MM.1S (cell line): Measurements from ENCODE around the gene SPDEF.

Experiments used
- DNase-seq: peaks from one replicate; pipeline ENCODE4 v3.0.0-alpha.2; 2015
- H2AFZ ChIP-seq: fragments of 300-600 bp; sonication (generic); 2 replicates; pipeline ENCODE4 v1.6.0; 2016; ENCODE audit warnings: antibody characterized with exemption, low read length
- H3F3A ChIP-seq: fragments of 300-600 bp; sonication (generic); 2 replicates; pipeline ENCODE4 v1.6.1; 2016; ENCODE audit warnings: mild to moderate bottlenecking, antibody characterized with exemption, low read length, moderate library complexity, mixed read lengths; ENCODE audit not compliant: insufficient read depth
- H3K27ac ChIP-seq: fragments of 300-600 bp; sonication (generic); 2 replicates; pipeline ENCODE4 v1.5.1; 2016; ENCODE audit warnings: mild to moderate bottlenecking, low read length
- H3K27me3 ChIP-seq: fragments of 300-600 bp; sonication (generic); replicated peaks from 2 replicates; pipeline ENCODE4 v1.6.0; 2016; ENCODE audit warnings: low read length; ENCODE audit not compliant: insufficient read depth
- H3K36me3 ChIP-seq: fragments of 300-600 bp; sonication (generic); replicated peaks from 2 replicates; pipeline ENCODE4 v1.6.1; 2016; ENCODE audit warnings: mild to moderate bottlenecking, low read length, mixed read lengths; ENCODE audit not compliant: insufficient read depth
- H3K4me1 ChIP-seq: fragments of 300-600 bp; sonication (generic); 2 replicates; pipeline ENCODE4 v1.6.1; 2016; ENCODE audit warnings: low read length, mixed read lengths
- H3K4me2 ChIP-seq: fragments of 300-600 bp; sonication (generic); 2 replicates; pipeline ENCODE4 v1.6.0; 2016; ENCODE audit warnings: low read depth, low read length
- H3K4me3 ChIP-seq: fragments of 300-600 bp; sonication (generic); 2 replicates; pipeline ENCODE4 v1.5.1; 2016; ENCODE audit warnings: low read length, mixed read lengths
- H3K79me2 ChIP-seq: fragments of 300-600 bp; sonication (generic); 2 replicates; pipeline ENCODE4 v1.6.1; 2016; ENCODE audit warnings: mixed run types, low read length, mixed read lengths
- H3K9ac ChIP-seq: fragments of 300-600 bp; sonication (generic); 2 replicates; pipeline ENCODE4 v1.6.1; 2016; ENCODE audit warnings: low read length, mixed read lengths
- H3K9me2 ChIP-seq: fragments of 300-600 bp; sonication (generic); replicated peaks from 2 replicates; pipeline ENCODE4 v1.6.1; 2016; ENCODE audit warnings: mild to moderate bottlenecking, low read length, mixed read lengths; ENCODE audit not compliant: insufficient read depth
- H3K9me3 ChIP-seq: fragments of 300-600 bp; sonication (generic); replicated peaks from 2 replicates; pipeline ENCODE4 v1.6.1; 2016; ENCODE audit warnings: mild to moderate bottlenecking, low read length, mixed read lengths; ENCODE audit not compliant: insufficient read depth
- H4K20me1 ChIP-seq: fragments of 300-600 bp; sonication (generic); 2 replicates; pipeline ENCODE4 v1.6.1; 2016; ENCODE audit warnings: mild to moderate bottlenecking, low read length, moderate library complexity, mixed read lengths; ENCODE audit not compliant: insufficient read depth
- EZH2 ChIP-seq: fragments of 300-600 bp; sonication (generic); optimal IDR thresholded peaks from 2 replicates; pipeline ENCODE3; 2017; ENCODE audit warnings: low read depth, mild to moderate bottlenecking, antibody characterized with exemption, low read length, mixed read lengths
- EZH2phosphoT487 ChIP-seq: fragments of 300-600 bp; sonication (generic); IDR thresholded peaks from 2 replicates; pipeline ENCODE4 v1.6.1; 2018; ENCODE audit warnings: antibody characterized with exemption, low read length
- TF ChIP-seq, protein P1 (sequence below): fragments of 300-600 bp; sonication (generic); IDR thresholded peaks from 2 replicates; pipeline ENCODE4 v1.5.1; 2016; ENCODE audit warnings: antibody characterized with exemption, low read length, mixed read lengths

The SPDEF gene

GRCh38 chr6:34518669-34519365 is 37.3 kb downstream of the SPDEF start:
- Histone ChIP-seq H3K27me3 (no peaks in the 10 kb centered on the region), H3K9me3 (no peaks in the 10 kb centered on the region), H3K4me3 (no peak overlapping the region), H4K20me1 (no peaks in the 10 kb centered on the region), H2AFZ (no peak overlapping the region), H3K36me3 (no peaks in the 10 kb centered on the region), H3K9ac (no peak overlapping the region), H3F3A (no peaks in the 10 kb centered on the region), H3K4me1 (no peaks in the 10 kb centered on the region), H3K9me2 (no peaks in the 10 kb centered on the region), H3K4me2 (no peak overlapping the region), H3K79me2 (no peaks in the 10 kb centered on the region; the same call in 1 of the 2 replicates), H3K27ac (no peak overlapping the region)
- TF ChIP-seq, protein P1, sequence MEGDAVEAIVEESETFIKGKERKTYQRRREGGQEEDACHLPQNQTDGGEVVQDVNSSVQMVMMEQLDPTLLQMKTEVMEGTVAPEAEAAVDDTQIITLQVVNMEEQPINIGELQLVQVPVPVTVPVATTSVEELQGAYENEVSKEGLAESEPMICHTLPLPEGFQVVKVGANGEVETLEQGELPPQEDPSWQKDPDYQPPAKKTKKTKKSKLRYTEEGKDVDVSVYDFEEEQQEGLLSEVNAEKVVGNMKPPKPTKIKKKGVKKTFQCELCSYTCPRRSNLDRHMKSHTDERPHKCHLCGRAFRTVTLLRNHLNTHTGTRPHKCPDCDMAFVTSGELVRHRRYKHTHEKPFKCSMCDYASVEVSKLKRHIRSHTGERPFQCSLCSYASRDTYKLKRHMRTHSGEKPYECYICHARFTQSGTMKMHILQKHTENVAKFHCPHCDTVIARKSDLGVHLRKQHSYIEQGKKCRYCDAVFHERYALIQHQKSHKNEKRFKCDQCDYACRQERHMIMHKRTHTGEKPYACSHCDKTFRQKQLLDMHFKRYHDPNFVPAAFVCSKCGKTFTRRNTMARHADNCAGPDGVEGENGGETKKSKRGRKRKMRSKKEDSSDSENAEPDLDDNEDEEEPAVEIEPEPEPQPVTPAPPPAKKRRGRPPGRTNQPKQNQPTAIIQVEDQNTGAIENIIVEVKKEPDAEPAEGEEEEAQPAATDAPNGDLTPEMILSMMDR: no peak
- TF ChIP-seq EZH2 (no peak), EZH2phosphoT487 (no peak)
- no peak for DNase-seq

- no peak overlapping the region for H3K4me2 ChIP-seq
- H3K27ac ChIP-seq: no peak overlapping the region
- no peaks in the 10 kb centered on the region for H3K27me3 ChIP-seq
These were observed 38.2 kb downstream of the SPDEF start for GRCh38 chr6:34517966-34518365.

DNA sequence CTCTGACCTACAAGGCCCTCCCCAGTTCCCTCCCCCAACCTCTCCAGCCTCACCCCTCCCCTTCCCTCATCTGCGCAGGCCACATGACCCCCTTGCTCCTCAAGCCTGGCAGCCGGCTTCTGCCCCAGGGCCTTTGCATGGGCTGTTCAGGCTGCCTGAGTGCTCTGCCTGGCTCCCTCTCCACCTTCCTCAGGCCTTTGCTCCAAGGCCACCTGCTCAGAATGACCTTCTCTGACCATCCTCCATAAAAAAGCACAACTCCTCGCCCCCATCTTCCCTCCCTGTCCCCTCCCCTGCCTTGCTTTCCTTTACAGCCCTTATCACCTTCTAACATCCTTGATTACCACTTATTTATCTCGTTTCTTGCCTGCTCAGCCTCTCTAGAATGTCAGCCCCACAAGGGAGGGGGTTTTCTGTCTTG is 38.7 kb downstream of the SPDEF start:
- Histone ChIP-seq H3F3A (no peaks in the 10 kb centered on the region), H3K36me3 (no peaks in the 10 kb centered on the region), H3K4me1 (no peaks in the 10 kb centered on the region), H3K4me3 (no peak overlapping the region), H3K27ac (no peak overlapping the region), H3K9ac (no peak overlapping the region), H4K20me1 (no peaks in the 10 kb centered on the region), H2AFZ (no peak overlapping the region), H3K9me2 (no peaks in the 10 kb centered on the region), H3K79me2 (no peaks in the 10 kb centered on the region; the same call in 1 of the 2 replicates), H3K9me3 (no peaks in the 10 kb centered on the region), H3K4me2 (no peak overlapping the region), H3K27me3 (no peaks in the 10 kb centered on the region)
- DNase-seq: no peak
- no peak for TF ChIP-seq EZH2
- TF ChIP-seq, protein P1: no peak

More at GRCh38 chr6:34517966-34518365, 38.2 kb downstream of the SPDEF start:
- TF ChIP-seq, protein P1: no peak
- no peak for TF ChIP-seq EZH2
- no peak for TF ChIP-seq EZH2phosphoT487
- Histone ChIP-seq H3K4me3 (no peak overlapping the region), H3K4me1 (no peaks in the 10 kb centered on the region), H3K79me2 (no peaks in the 10 kb centered on the region; the same call in 1 of the 2 replicates), H2AFZ (no peak overlapping the region), H4K20me1 (no peaks in the 10 kb centered on the region), H3K9me2 (no peaks in the 10 kb centered on the region), H3K9ac (no peak overlapping the region), H3K9me3 (no peaks in the 10 kb centered on the region), H3F3A (no peaks in the 10 kb centered on the region), H3K36me3 (no peaks in the 10 kb centered on the region)
- DNase-seq: no peak
